VCaP (cell line): ENCODE results near the gene FSIP1.

Experiments used
- H3K27ac ChIP-seq: fragments of 450-650 bp; 2 replicates; pipeline ENCODE4 v1.5.1; 2017
- TF ChIP-seq, protein P1 (sequence below): fragments of 450-650 bp; conservative IDR thresholded peaks from 2 replicates; pipeline ENCODE4 v1.5.1; 2017; ENCODE audit warnings: mild to moderate bottlenecking, moderate library complexity

The FSIP1 gene

DNA sequence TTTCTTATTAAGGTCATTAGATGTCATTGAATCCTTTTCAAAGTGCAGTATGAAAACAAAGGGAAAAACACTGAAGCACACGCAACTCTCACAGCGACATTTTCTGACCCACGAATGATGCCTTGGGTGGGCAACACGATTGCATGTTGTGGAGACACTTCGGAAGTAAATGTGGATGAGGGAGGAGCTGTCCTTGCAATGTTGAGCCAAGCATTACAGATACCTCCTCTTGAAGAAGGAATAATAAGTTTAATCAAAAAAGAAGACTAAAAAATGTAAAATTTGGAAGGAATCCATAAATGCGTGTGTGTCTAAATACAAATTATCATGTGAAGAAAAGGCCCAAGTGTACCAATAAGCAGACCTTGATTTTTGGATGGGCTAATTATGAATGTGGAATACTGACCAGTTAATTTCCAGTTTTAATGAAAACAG lies 184.9 kb downstream of the FSIP1 start:
- H3K27ac ChIP-seq: peak overlapping the region; percentile 65
- TF ChIP-seq, protein P1, sequence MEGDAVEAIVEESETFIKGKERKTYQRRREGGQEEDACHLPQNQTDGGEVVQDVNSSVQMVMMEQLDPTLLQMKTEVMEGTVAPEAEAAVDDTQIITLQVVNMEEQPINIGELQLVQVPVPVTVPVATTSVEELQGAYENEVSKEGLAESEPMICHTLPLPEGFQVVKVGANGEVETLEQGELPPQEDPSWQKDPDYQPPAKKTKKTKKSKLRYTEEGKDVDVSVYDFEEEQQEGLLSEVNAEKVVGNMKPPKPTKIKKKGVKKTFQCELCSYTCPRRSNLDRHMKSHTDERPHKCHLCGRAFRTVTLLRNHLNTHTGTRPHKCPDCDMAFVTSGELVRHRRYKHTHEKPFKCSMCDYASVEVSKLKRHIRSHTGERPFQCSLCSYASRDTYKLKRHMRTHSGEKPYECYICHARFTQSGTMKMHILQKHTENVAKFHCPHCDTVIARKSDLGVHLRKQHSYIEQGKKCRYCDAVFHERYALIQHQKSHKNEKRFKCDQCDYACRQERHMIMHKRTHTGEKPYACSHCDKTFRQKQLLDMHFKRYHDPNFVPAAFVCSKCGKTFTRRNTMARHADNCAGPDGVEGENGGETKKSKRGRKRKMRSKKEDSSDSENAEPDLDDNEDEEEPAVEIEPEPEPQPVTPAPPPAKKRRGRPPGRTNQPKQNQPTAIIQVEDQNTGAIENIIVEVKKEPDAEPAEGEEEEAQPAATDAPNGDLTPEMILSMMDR: no peak

DNA sequence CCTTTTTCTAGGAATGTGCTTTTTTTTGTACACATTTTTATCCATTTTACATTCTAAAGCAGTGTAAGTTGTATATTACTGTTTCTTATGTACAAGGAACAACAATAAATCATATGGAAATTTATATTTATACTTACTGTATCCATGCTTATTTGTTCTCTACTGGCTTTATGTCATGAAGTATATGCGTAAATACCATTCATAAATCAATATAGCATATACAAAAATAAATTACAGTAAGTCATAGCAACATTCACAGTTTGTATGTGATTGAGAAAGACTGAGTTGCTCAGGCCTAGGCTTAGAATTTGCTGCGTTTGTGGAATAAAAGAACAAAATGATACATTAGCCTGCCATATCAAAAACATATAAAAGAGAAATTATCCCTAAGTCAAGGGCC lies 185.3 kb downstream of the FSIP1 start:
- TF ChIP-seq, protein P1: no peak
- H3K27ac ChIP-seq: peak overlapping the region; percentile 65; the same call in 1 of the 2 replicates

DNA sequence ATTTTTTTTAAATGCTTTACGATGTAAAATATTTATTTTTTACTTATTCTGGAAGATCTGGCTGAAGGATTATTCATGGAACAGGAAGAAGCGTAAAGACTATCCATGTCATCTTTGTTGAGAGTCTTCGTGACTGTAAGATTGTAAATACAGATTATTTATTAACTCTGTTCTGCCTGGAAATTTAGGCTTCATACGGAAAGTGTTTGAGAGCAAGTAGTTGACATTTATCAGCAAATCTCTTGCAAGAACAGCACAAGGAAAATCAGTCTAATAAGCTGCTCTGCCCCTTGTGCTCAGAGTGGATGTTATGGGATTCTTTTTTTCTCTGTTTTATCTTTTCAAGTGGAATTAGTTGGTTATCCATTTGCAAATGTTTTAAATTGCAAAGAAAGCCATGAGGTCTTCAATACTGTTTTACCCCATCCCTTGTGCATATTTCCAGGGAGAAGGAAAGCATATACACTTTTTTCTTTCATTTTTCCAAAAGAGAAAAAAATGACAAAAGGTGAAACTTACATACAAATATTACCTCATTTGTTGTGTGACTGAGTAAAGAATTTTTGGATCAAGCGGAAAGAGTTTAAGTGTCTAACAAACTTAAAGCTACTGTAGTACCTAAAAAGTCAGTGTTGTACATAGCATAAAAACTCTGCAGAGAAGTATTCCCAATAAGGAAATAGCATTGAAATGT lies 186.1 kb downstream of the FSIP1 start:
- TF ChIP-seq, protein P1: no peak
- H3K27ac ChIP-seq: peak overlapping the region; percentile 65

DNA sequence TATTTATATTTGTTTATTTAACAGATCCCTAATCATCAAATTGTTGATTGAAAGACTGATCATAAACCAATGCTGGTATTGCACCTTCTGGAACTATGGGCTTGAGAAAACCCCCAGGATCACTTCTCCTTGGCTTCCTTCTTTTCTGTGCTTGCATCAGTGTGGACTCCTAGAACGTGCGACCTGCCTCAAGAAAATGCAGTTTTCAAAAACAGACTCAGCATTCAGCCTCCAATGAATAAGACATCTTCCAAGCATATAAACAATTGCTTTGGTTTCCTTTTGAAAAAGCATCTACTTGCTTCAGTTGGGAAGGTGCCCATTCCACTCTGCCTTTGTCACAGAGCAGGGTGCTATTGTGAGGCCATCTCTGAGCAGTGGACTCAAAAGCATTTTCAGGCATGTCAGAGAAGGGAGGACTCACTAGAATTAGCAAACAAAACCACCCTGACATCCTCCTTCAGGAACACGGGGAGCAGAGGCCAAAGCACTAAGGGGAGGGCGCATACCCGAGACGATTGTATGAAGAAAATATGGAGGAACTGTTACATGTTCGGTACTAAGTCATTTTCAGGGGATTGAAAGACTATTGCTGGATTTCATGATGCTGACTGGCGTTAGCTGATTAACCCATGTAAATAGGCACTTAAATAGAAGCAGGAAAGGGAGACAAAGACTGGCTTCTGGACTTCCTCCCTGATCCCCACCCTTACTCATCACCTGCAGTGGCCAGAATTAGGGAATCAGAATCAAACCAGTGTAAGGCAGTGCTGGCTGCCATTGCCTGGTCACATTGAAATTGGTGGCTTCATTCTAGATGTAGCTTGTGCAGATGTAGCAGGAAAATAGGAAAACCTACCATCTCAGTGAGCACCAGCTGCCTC lies 187.1 kb downstream of the FSIP1 start:
- TF ChIP-seq, protein P1: no peak
- peak overlapping the region; percentile 65 for H3K27ac ChIP-seq

DNA sequence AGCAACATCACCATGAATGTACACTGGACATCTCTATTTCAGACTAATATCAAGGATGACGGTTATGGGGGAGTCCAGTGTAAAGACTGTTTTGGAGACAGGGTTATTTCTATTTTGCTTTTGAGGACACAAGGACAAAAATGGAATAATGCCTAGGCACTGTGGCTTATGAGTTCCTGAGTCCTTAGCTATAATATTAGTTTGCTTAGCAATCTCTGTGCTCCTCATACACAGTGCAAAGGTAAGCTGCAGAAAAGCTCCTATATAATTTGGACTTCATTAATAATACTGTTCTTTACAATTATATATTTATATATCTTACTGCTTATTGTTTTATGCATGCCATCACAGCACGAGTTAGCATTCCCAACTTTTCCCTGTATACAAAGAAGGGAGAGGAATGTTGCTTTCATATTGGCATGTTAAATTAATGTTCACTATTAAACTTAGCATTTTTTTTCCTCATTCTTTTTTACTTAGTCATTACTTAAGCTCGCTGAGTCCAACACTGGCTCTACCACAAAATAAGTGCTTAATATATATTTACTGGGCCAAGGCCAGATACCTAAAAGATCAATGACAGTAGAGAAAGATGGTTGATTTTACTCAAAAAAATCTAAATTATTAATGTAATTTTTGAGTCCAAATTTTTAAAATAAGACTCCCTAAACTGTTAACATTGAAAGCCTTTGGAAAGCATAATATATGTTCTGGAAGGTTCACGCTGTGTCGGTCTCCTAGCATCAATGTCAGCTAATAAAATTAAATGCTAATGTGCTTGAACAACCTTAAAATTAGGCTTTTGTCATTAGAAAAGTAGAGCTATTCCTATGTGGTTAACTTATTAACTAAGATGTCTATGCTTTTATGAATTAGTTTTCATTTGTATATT lies 187.9 kb downstream of the FSIP1 start:
- TF ChIP-seq, protein P1: no peak
- H3K27ac ChIP-seq: peak overlapping the region; percentile 65

DNA sequence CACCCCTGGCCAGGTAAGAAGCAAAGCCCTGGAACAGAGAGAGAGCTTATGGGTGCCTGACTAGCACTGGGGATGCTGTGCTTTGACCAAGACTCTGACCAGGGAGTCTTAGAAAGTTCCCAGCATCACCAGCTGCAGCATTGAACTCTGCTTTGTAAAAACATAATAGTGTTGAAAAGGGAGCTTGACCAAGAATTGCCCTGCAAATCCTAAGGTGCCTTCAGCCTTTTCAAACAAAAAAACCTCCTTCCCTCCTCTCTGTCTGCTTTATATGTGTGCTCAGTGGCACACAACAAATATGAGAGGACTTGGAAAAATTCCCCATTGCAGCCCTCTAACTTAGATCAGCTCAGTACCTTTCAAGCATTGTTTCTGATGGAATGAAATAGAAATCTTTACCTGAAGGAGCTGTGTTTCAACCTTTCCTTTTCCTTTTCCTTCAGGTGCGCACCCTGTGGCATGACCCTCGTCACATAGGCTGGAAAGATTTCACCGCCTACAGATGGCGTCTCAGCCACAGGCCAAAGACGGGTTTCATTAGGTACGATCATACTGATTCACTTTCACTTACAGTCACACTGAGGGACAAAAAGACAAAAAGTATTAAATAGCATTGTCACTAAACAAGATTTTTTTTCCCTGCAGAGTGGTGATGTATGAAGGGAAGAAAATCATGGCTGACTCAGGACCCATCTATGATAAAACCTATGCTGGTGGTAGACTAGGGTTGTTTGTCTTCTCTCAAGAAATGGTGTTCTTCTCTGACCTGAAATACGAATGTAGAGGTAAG lies 188.8 kb downstream of the FSIP1 start:
- TF ChIP-seq, protein P1: no peak
- H3K27ac ChIP-seq: peak overlapping the region; percentile 65
